Left hindlimb (tissue), 1 donor: ENCODE data around the gene SLC25A28.

Source experiments
- DNase-seq: peaks from one replicate; pipeline ENCODE4 v3.0.0-alpha.2; 2018

The SLC25A28 gene

GRCh38 chr10:99619851-99620710 lies at the start of gene SLC25A28:
SLC25A28 (minus strand) TSS chr10:99620439; CDS start chr10:99620335, 104 bp downstream.
- DNase-seq: peak; percentile 98

- no peak for DNase-seq
These were observed 47.0 kb upstream of the SLC25A28 start for GRCh38 chr10:99667108-99667751.

GRCh38 chr10:99665304-99665703 lies 45.1 kb upstream of the SLC25A28 start:
- no peak for DNase-seq

GRCh38 chr10:99661377-99661763 lies 41.1 kb upstream of the SLC25A28 start:
- no peak for DNase-seq

- DNase-seq: no peak
These were observed 40.6 kb upstream of the SLC25A28 start for GRCh38 chr10:99660662-99661376.

GRCh38 chr10:99659868-99660366 lies 39.7 kb upstream of the SLC25A28 start:
- DNase-seq: no peak

- DNase-seq: peak; percentile 92
These were observed 39.0 kb upstream of the SLC25A28 start, which contains the start of gene ENTPD7 for GRCh38 chr10:99659031-99659867. ENTPD7 (plus strand) TSS chr10:99659509; CDS start chr10:99659957, 448 bp downstream.

- no peak for DNase-seq
These were observed 38.4 kb upstream of the SLC25A28 start for GRCh38 chr10:99658622-99659030.

GRCh38 chr10:99656199-99657064 lies 36.2 kb upstream of the SLC25A28 start:
- no peak for DNase-seq

GRCh38 chr10:99654390-99655175 lies 34.3 kb upstream of the SLC25A28 start:
- no peak for DNase-seq

GRCh38 chr10:99652800-99653390 lies 32.7 kb upstream of the SLC25A28 start:
- DNase-seq: no peak

- no peak for DNase-seq
These were observed 28.5 kb upstream of the SLC25A28 start for GRCh38 chr10:99648717-99649116.

GRCh38 chr10:99647601-99648151 lies 27.4 kb upstream of the SLC25A28 start:
- no peak for DNase-seq

- no peak for DNase-seq
These were observed 13.6 kb upstream of the SLC25A28 start for GRCh38 chr10:99633832-99634231.

- no peak for DNase-seq
These were observed 11.3 kb upstream of the SLC25A28 start for GRCh38 chr10:99631496-99631895.

- no peak for DNase-seq
These were observed 10.8 kb upstream of the SLC25A28 start for GRCh38 chr10:99630991-99631390.

- no peak for DNase-seq
These were observed 10.2 kb upstream of the SLC25A28 start for GRCh38 chr10:99630433-99630832.

GRCh38 chr10:99629625-99629978 lies 9.4 kb upstream of the SLC25A28 start:
- no peak for DNase-seq

- no peak for DNase-seq
These were observed 8.8 kb upstream of the SLC25A28 start for GRCh38 chr10:99628923-99629624.
